ENCODE data around the gene TANGO6.

TANGO6 gene

GRCh38 chr16:68848786-68849185 lies 5.5 kb downstream of the TANGO6 start:
- no peak for TF ChIP-seq CTCF (IDR thresholded peaks at IDR 0.05)

GRCh38 chr16:68850481-68850880 lies 7.2 kb downstream of the TANGO6 start:
- no peak for TF ChIP-seq CTCF (IDR thresholded peaks at IDR 0.05)

- no peak for TF ChIP-seq CTCF (IDR thresholded peaks at IDR 0.05)
Measured at GRCh38 chr16:68851601-68852000, 8.3 kb downstream of the TANGO6 start.

GRCh38 chr16:68857479-68857878 lies 14.1 kb downstream of the TANGO6 start:
- no peak for TF ChIP-seq CTCF (IDR thresholded peaks at IDR 0.05)

- TF ChIP-seq CTCF (IDR thresholded peaks at IDR 0.05), result no peak
Measured at GRCh38 chr16:68859828-68860227, 16.5 kb downstream of the TANGO6 start.

- no peak for TF ChIP-seq CTCF (IDR thresholded peaks at IDR 0.05)
Measured at GRCh38 chr16:68860978-68861892, 17.9 kb downstream of the TANGO6 start.

GRCh38 chr16:68866933-68867332 lies 23.6 kb downstream of the TANGO6 start:
- TF ChIP-seq CTCF (IDR thresholded peaks at IDR 0.05), result no peak

All from LNCAP (cell line).